Left ventricle myocardium inferior (tissue), 1 donor: Measurements from ENCODE around the gene PPP2R2C. TPM values are rescaled to one million over a fixed set of nuclear protein-coding genes. Genes with fewer than 3 reads are reported as not detected.

ENCODE experiments used
- DNase-seq: peaks from one replicate; pipeline ENCODE4 v3.0.0-alpha.2; 2020
- H3K27ac ChIP-seq: fragments of 200-600 bp; replicated peaks from 2 replicates; pipeline ENCODE4 v1.8.0; 2021
- H3K27me3 ChIP-seq: fragments of 200-600 bp; 2 replicates; pipeline ENCODE4 v1.8.0; 2021; ENCODE audit warnings: low read depth
- H3K36me3 ChIP-seq: fragments of 200-600 bp; 2 replicates; pipeline ENCODE4 v1.8.0; 2021
- H3K4me1 ChIP-seq: fragments of 200-600 bp; 2 replicates; pipeline ENCODE4 v1.8.0; 2021
- H3K4me3 ChIP-seq: fragments of 200-600 bp; 2 replicates; pipeline ENCODE4 v1.8.0; 2021; ENCODE audit warnings: mild to moderate bottlenecking, moderate library complexity
- H3K9me3 ChIP-seq: fragments of 200-600 bp; replicated peaks from 2 replicates; pipeline ENCODE4 v1.8.0; 2021
- CTCF ChIP-seq: fragments of 200-600 bp; IDR thresholded peaks from 2 replicates; pipeline ENCODE4 v1.8.0; 2021; ENCODE audit warnings: antibody characterized with exemption, mild to moderate bottlenecking, borderline replicate concordance
- intact Hi-C: fragments of 100-400 bp; cut with micrococcal nuclease; formaldehyde crosslinking; loops from one replicate; pipeline ENCODE4 v1.11.0; 2022
- total RNA-seq: library from RNA; stranded (reverse); fragmentation: NEBNext Ultra II Directional; extraction: Animal tissue kit (Norgen Biotek cat#: 25700); gene quantifications from one replicate; pipeline ENCODE4 v1.2.1, GENCODE V29; 2021
- donor health status: DM: no; HTN: yes; CAD: no; lungs with severe emphysema.

The PPP2R2C gene
- total RNA-seq, 1 donor from 2014 or later = 9.7 TPM

GRCh38 chr4:6362896-6363295, 109.5 kb downstream of the PPP2R2C start:
- Histone ChIP-seq H3K4me3 (no peak overlapping the region), H3K27ac (no peak overlapping the region), H3K36me3 (no peaks in the 10 kb centered on the region), H3K4me1 (no peaks in the 10 kb centered on the region), H3K27me3 (peaks cover 76% of the 10 kb centered on the region), H3K9me3 (no peaks in the 10 kb centered on the region)
- DNase-seq = no peak
- TF ChIP-seq CTCF = no peak
- intact Hi-C loops = no loop called here

- peaks cover 74% of the 10 kb centered on the region for H3K27me3 ChIP-seq
- H3K4me1 ChIP-seq = no peaks in the 10 kb centered on the region
- H3K27ac ChIP-seq = no peak overlapping the region
- peak; percentile 3 for DNase-seq
- intact Hi-C loops = no loop called here
- no peak for TF ChIP-seq CTCF
- no peaks in the 10 kb centered on the region for H3K36me3 ChIP-seq
- H3K4me3 ChIP-seq = no peak overlapping the region
- H3K9me3 ChIP-seq = no peaks in the 10 kb centered on the region
Measured at GRCh38 chr4:6362243-6362885, 110.0 kb downstream of the PPP2R2C start.

- no peak for DNase-seq
- Histone ChIP-seq H3K27me3 (peaks cover 73% of the 10 kb centered on the region), H3K4me1 (no peaks in the 10 kb centered on the region), H3K36me3 (no peaks in the 10 kb centered on the region), H3K27ac (no peak overlapping the region), H3K4me3 (no peak overlapping the region), H3K9me3 (no peaks in the 10 kb centered on the region)
- TF ChIP-seq CTCF = no peak
- intact Hi-C loops = no loop called here
Measured at GRCh38 chr4:6361076-6361784, 111.2 kb downstream of the PPP2R2C start.

GRCh38 chr4:6360385-6360784, 112.0 kb downstream of the PPP2R2C start:
- no peak for DNase-seq
- intact Hi-C loops = no loop called here
- no peak overlapping the region for H3K4me3 ChIP-seq
- no peaks in the 10 kb centered on the region for H3K4me1 ChIP-seq
- no peaks in the 10 kb centered on the region for H3K36me3 ChIP-seq
- peaks cover 67% of the 10 kb centered on the region for H3K27me3 ChIP-seq
- H3K27ac ChIP-seq = no peak overlapping the region
- TF ChIP-seq CTCF = no peak
- no peaks in the 10 kb centered on the region for H3K9me3 ChIP-seq

GRCh38 chr4:6359536-6360308, 112.7 kb downstream of the PPP2R2C start:
- H3K4me1 ChIP-seq = no peaks in the 10 kb centered on the region
- no peak overlapping the region for H3K4me3 ChIP-seq
- intact Hi-C loops = no loop called here
- no peak for TF ChIP-seq CTCF
- H3K9me3 ChIP-seq = no peaks in the 10 kb centered on the region
- no peaks in the 10 kb centered on the region for H3K36me3 ChIP-seq
- no peak for DNase-seq
- peaks cover 60% of the 10 kb centered on the region for H3K27me3 ChIP-seq
- H3K27ac ChIP-seq = no peak overlapping the region
